Lung (tissue), 12 donors: ENCODE data around the gene LNX1. TPM values are rescaled to one million over a fixed set of nuclear protein-coding genes. Genes with fewer than 3 reads are reported as not detected.

Experiments
- ATAC-seq: fragments of 200-7000 bp; cut with Tn5 transposase; one replicate; pipeline ENCODE4 v1.9.1; 2020; ENCODE audit warnings: moderate number of reproducible peaks; ENCODE audit not compliant: insufficient read depth, low FRiP score
- DNase-seq, 3 donors: peaks; one replicate each; pipeline ENCODE4 v3.0.0-alpha.2; 2013 to 2017
- H3K27ac ChIP-seq, 2 donors: one replicate each; pipeline ENCODE4 v1.5.1; 2013; ENCODE audit warnings: mild to moderate bottlenecking in 2 of 2, moderate library complexity in 2 of 2, control low read depth in 1 of 2, inconsistent platforms in 1 of 2, low read depth in 1 of 2, low read length in 1 of 2
- H3K27me3 ChIP-seq, 3 donors: one replicate each; pipeline ENCODE4 v1.5.1; 2013; ENCODE audit warnings: low read length in 2 of 3; ENCODE audit not compliant: control insufficient read depth in 3 of 3, insufficient read depth in 3 of 3
- H3K36me3 ChIP-seq, 4 donors: one replicate each; pipeline ENCODE4 v1.5.1; 2013; ENCODE audit warnings: low read length in 4 of 4, mild to moderate bottlenecking in 1 of 4, moderate library complexity in 1 of 4; ENCODE audit not compliant: control insufficient read depth in 4 of 4, insufficient read depth in 4 of 4
- H3K4me1 ChIP-seq, 5 donors: one replicate each; pipeline ENCODE4 v1.5.1; 2013; ENCODE audit warnings: low read length in 5 of 5, mild to moderate bottlenecking in 2 of 5, moderate library complexity in 1 of 5; ENCODE audit not compliant: control insufficient read depth in 5 of 5, insufficient read depth in 5 of 5
- H3K4me3 ChIP-seq: one replicate; pipeline ENCODE4 v1.5.1; 2013; ENCODE audit warnings: mild to moderate bottlenecking, control low read depth, moderate library complexity
- H3K9ac ChIP-seq, 2 donors: one replicate each; pipeline ENCODE4 v1.5.1; 2013; ENCODE audit warnings: low read length in 2 of 2, control low read depth in 1 of 2; ENCODE audit not compliant: insufficient read depth in 1 of 2
- H3K9me3 ChIP-seq, 4 donors: one replicate each; pipeline ENCODE4 v1.5.1; 2013; ENCODE audit warnings: low read length in 3 of 4, mild to moderate bottlenecking in 1 of 4, moderate library complexity in 1 of 4; ENCODE audit not compliant: control insufficient read depth in 4 of 4, insufficient read depth in 3 of 4
- WGBS, 2 donors: extraction: QIAGEN DNeasy Blood & Tissue Kit; methylation state at CpG; one replicate each; pipeline ENCODE4 v1.1.7; 2013; 5-methylcytosine and 5-hydroxymethylcytosine counted together
- polyA plus RNA-seq, 2 donors: library from polyadenylated mRNA; stranded (reverse); fragments of 200-250 nt; gene quantifications; one replicate each; pipeline ENCODE4 v1.2.1, GENCODE V29; 2013
- total RNA-seq, 2 donors: library from RNA; depleted of rRNA in 1 of 2; stranded (reverse); fragments of >200 nt in 1 of 2; gene quantifications; one replicate each; pipeline ENCODE4 v1.2.1, GENCODE V29; 2014 to 2021
- TF ChIP-seq, protein P1 (sequence below): IDR thresholded peaks from 2 replicates; pipeline ENCODE4 v1.5.1; 2012; ENCODE audit warnings: mild to moderate bottlenecking; ENCODE audit errors: control extremely low read depth, extremely low read depth
- donor health status: control.
- donor health status: control.
- donor health status: Bipolar disorder and iron deficiency.
- donor health status: healthy.
- donor health status: DM: yes; HTN: yes; CAD: no.

LNX1 gene
- total and polyA plus RNA-seq, 4 donors: 1.4 to 5.2 (median 3.2) TPM

DNA sequence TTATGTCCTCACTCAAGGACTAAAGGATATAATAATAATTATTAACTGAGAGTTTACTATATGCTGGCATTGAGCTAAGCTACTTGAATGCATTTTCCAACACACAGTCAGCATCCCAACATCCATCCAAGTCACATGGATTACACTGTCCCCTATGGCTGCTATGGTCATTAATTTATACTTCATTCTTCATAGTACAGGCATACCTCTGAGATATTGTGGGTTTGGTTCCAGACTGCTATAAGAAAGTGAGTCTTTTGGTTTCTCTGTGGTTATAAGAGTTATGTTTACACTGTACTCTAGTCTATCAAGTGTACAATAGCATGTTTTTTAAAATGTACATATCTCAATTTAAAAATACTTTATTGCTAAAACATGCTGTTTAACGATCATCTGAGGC lies 89.2 kb downstream of the LNX1 start:
- H3K36me3 ChIP-seq: no peaks in the 10 kb centered on the region
- DNase-seq (no peak), ATAC-seq (no peak)
- no peaks in the 10 kb centered on the region for H3K27me3 ChIP-seq
- no peak overlapping the region for H3K9ac ChIP-seq
- no peak overlapping the region for H3K4me3 ChIP-seq
- WGBS, 2 donors: 74 to 97% methylated on average over 1 of the region's 1 CpG
- no peaks in the 10 kb centered on the region for H3K9me3 ChIP-seq
- TF ChIP-seq, protein P1, sequence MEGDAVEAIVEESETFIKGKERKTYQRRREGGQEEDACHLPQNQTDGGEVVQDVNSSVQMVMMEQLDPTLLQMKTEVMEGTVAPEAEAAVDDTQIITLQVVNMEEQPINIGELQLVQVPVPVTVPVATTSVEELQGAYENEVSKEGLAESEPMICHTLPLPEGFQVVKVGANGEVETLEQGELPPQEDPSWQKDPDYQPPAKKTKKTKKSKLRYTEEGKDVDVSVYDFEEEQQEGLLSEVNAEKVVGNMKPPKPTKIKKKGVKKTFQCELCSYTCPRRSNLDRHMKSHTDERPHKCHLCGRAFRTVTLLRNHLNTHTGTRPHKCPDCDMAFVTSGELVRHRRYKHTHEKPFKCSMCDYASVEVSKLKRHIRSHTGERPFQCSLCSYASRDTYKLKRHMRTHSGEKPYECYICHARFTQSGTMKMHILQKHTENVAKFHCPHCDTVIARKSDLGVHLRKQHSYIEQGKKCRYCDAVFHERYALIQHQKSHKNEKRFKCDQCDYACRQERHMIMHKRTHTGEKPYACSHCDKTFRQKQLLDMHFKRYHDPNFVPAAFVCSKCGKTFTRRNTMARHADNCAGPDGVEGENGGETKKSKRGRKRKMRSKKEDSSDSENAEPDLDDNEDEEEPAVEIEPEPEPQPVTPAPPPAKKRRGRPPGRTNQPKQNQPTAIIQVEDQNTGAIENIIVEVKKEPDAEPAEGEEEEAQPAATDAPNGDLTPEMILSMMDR: no peak
- H3K4me1 ChIP-seq: peaks cover 0 to 15% (median 6%) of the 10 kb centered on the region in 5 donors
- H3K27ac ChIP-seq: no peak overlapping the region

DNA sequence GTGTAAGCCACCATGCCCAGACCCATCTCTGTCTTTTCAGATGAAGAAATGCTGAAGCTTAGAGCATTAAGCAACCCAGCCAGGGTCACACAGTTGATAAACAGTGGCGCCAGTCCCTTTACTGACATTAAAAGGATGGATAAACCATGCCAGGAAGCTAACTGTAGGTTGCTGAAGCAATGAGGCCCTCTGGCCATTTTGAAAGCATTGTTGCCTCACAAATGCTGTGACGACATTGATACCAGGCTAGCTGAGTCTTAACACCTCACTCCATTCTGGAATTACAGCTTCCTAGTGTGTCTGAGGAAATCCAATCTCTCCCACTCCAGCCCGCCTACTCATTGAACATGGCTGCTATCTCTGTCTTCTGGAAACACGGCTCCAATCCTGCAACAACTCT lies 89.7 kb downstream of the LNX1 start:
- TF ChIP-seq, protein P1: no peak
- WGBS, 2 donors: 76 to 97% methylated on average over 4 of the region's 4 CpGs
- ATAC-seq (no peak), DNase-seq (no peak)
- no peaks in the 10 kb centered on the region for H3K9me3 ChIP-seq
- no peaks in the 10 kb centered on the region for H3K27me3 ChIP-seq
- no peak overlapping the region for H3K9ac ChIP-seq
- H3K4me3 ChIP-seq: no peak overlapping the region
- no peaks in the 10 kb centered on the region for H3K36me3 ChIP-seq
- H3K4me1 ChIP-seq: peaks cover 0 to 20% (median 6%) of the 10 kb centered on the region in 5 donors
- no peak overlapping the region for H3K27ac ChIP-seq

DNA sequence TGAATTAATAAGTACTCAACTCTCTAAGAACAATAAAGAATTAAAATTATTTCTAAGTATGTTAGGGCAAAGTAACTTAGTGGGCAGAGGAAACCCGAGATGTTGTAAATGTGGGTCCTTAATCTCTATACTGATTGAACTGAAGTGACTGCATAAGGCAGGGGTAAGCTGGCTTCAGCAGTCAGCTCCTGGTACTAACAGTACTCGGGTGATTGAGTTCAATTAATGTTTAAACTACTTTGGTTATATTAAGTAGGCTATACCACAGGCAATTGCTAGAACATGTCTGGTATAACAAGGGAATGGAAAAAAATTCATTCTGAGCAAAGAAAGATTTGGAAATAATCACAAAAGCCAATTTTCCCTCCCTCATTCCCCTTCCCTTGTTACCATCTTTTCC lies 90.7 kb downstream of the LNX1 start:
- 88 to 93% methylated on average over 2 of the region's 2 CpGs for WGBS, 2 donors
- Histone ChIP-seq H3K9me3 (no peaks in the 10 kb centered on the region), H3K27ac (no peak overlapping the region), H3K4me1 (peaks cover 0 to 22% (median 6%) of the 10 kb centered on the region in 5 donors), H3K27me3 (no peaks in the 10 kb centered on the region), H3K36me3 (no peaks in the 10 kb centered on the region), H3K4me3 (no peak overlapping the region), H3K9ac (no peak overlapping the region)
- no peak for ATAC-seq
- TF ChIP-seq, protein P1: no peak
- DNase-seq: no peak

DNA sequence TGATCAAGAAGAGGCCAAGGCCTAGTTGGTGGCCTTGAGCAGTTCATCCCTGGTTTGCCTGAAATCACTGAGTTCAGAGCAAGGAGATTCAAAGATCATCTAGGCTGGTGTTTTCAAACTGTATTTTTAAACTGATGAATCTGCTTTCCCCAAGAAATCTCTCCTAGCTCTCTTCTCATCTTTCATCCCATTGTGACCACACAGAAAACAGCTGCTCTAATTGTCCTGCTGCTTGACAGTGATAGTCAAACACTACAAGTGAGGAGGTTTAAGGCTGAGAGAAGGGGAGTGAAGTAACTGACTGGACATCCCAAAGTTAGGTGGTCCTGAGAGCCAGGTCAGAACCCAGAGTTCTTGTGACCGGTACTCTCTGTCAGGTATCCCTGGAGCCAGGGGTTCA lies 91.5 kb downstream of the LNX1 start:
- Histone ChIP-seq H3K9me3 (no peaks in the 10 kb centered on the region), H3K27ac (no peak overlapping the region), H3K4me3 (no peak overlapping the region), H3K27me3 (no peaks in the 10 kb centered on the region), H3K9ac (no peak overlapping the region), H3K4me1 (peaks cover 0 to 22% (median 6%) of the 10 kb centered on the region in 5 donors), H3K36me3 (no peaks in the 10 kb centered on the region)
- 98 to 100% methylated on average over 1 of the region's 1 CpG for WGBS, 2 donors
- ATAC-seq (no peak), DNase-seq (no peak)
- TF ChIP-seq, protein P1: no peak
